ENCODE data around the gene GRIN1.

Gene GRIN1

DNA sequence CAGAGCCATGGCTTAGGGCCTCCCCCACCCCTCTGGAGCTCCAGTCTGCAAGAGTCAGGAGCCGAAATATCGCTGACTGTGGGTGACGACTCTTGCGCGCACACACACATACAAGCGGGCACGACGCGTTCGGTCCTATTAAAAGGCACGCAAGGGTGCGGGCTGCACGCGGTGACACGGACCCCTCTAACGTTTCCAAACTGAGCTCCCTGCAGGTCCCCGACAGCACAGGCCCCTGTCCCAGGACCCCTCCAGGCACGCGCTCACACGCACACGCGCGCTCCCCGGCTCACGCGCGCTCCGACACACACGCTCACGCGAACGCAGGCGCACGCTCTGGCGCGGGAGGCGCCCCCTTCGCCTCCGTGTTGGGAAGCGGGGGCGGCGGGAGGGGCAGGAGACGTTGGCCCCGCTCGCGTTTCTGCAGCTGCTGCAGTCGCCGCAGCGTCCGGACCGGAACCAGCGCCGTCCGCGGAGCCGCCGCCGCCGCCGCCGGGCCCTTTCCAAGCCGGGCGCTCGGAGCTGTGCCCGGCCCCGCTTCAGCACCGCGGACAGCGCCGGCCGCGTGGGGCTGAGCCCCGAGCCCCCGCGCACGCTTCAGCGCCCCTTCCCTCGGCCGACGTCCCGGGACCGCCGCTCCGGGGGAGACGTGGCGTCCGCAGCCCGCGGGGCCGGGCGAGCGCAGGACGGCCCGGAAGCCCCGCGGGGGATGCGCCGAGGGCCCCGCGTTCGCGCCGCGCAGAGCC lies at the start of gene GRIN1:
Gene GRIN1 (plus strand): TSS at position 433 of the 746 bp plus-strand sequence. CDS start 333 bp downstream, outside the sequence.
- no peak for TF ChIP-seq CTCF (IDR thresholded peaks at IDR 0.05)
- H3K27ac ChIP-seq, result no peak within 1 kb of the TSS; the same call in 1 of the 2 replicates

GRCh38 chr9:137089232-137089947 lies 49.6 kb upstream of the GRIN1 start:
- no peak for TF ChIP-seq CTCF (IDR thresholded peaks at IDR 0.05)
- TF ChIP-seq ZFX (IDR thresholded peaks at IDR 0.05; ENCODE audit: borderline replicate concordance), result no peak
- H3K27ac ChIP-seq, result peak overlapping the region; percentile 99

- TF ChIP-seq ZFX (IDR thresholded peaks at IDR 0.05; ENCODE audit: borderline replicate concordance), result no peak
- peak; percentile 16; the same call in 1 of the 2 replicates for TF ChIP-seq CTCF (IDR thresholded peaks at IDR 0.05)
- H3K27ac ChIP-seq, result no peak overlapping the region
Observed at GRCh38 chr9:137095664-137096517, 43.1 kb upstream of the GRIN1 start.

DNA sequence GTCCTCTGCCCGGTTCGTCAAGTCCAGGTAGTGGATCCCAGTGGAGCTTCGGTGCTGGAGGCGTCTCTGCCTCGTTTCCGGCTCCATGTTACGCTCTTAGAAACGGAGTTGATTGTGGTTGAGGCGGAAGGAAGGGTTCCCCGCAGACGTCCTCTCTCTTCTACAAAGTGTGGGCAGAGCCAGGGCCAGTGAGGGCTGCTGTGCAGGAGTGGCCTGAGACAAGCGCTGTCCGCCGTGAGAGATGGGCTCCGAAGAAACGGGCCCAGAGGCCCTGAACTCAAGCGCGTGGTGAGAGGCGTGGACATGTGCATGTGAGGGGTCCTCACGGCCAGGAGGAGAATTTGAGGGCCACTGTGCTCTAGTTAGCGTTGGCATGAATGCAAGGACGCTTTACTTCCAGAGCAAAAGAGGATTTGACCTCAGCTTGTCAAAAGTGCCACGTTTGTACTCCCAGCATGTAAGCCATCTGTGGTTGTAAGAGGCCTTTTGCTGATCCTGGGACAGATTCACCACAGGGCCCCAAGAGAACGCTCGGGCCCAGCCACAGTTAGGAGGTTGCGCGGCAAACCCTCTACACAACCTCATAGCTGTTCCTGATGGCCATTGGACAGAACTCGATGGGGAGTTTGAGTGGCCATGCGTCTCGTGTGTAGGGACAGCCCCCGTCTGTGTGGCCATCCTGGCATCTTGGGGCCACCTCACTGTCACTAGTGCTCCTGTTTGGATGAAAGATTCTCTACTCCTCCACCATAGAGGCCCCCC lies 42.0 kb upstream of the GRIN1 start:
- no peak for TF ChIP-seq CTCF (IDR thresholded peaks at IDR 0.05)
- no peak for TF ChIP-seq ZFX (IDR thresholded peaks at IDR 0.05; ENCODE audit: borderline replicate concordance)
- no peak overlapping the region for H3K27ac ChIP-seq

DNA sequence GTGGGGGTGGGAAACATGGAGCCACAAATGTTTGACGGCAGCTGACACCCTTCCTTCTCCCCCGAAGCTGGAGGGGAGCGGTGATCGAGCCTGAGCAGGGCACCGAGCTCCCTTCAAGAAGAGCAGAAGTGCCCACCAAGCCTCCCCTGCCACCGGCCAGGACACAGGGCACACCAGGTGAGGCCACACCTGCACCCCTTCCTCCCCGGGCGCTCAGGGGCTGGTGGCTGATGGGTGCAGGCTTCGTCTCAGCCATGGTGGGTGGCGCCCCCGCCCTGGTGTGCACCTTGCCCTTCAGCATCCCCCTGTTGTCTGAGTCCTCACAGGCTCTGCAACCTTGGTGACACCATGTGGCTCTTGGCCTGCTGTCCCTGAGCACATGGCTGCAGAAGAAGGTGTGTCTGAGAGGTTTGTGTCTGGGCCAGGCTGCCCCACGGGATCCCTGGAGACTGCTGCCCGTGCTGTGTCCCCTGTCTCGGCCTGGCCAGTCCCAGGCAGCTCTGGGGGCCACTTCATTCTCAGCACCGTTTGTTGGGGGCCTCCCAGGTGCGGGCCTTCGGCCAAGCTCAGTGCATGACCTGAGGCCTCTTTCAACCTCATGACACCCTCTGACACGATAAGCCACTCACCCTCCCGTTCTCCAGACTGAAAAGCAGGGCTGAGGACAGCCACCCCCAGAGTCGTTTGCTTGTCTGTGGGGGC lies 41.0 kb upstream of the GRIN1 start:
- H3K27ac ChIP-seq, result no peak overlapping the region
- TF ChIP-seq CTCF (IDR thresholded peaks at IDR 0.05) (no peak), ZFX (IDR thresholded peaks at IDR 0.05; ENCODE audit: borderline replicate concordance) (no peak)

DNA sequence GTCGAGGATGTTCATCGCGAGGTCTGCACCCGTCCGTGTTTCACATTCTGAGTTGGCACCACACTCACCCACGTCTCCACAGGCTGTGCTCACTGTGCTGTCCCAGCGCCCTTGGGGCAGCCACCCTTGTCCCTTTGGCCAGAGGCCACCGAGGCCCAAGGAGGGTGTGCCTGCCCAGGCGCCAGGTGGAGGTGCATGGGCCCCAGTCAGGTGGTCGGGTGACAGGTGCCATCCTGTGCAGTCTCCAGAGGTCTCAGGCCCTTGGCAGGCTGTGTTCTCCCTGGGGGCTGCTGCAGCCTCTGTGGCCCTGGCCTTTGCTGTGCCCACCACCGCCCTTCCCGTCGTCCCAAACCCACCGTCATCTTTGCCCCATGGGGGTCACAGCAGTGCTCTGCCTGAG lies 39.7 kb upstream of the GRIN1 start:
- H3K27ac ChIP-seq, result no peak overlapping the region
- TF ChIP-seq CTCF (IDR thresholded peaks at IDR 0.05), result no peak

Measured in 22Rv1 (cell line).